Ammon's horn (tissue), 1 donor: ENCODE data around the gene SHISA4.
"Not testable (repeated sequence)": the region's sequence is repeated elsewhere in the genome, so short reads cannot be mapped to it uniquely, and the experiment has no call there.

Experiments
- DNase-seq: peaks from one replicate; pipeline ENCODE4 v3.0.0-alpha.2; 2016; ENCODE audit warnings: low spot score

SHISA4 gene

DNA sequence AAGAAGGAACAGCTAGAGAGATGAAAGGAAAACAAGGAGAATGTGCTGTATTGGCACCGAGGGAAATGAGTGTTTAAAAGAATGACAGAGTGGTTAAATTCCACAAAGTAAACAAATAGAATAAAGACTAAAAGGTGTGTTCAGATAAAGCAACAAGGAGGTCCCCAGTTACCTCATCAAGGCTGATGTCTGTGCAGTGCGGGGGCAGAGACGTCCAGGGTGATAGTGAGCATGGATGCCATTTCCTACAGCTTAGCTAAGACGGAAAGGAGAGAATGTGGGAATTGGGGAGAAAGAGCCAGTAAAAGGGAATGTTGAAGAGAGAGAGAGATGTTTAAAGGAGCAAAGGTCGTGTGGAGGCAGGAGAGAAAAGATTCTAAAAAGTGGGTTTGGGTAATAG is 42.1 kb downstream of the SHISA4 start:
- DNase-seq = no peak

DNA sequence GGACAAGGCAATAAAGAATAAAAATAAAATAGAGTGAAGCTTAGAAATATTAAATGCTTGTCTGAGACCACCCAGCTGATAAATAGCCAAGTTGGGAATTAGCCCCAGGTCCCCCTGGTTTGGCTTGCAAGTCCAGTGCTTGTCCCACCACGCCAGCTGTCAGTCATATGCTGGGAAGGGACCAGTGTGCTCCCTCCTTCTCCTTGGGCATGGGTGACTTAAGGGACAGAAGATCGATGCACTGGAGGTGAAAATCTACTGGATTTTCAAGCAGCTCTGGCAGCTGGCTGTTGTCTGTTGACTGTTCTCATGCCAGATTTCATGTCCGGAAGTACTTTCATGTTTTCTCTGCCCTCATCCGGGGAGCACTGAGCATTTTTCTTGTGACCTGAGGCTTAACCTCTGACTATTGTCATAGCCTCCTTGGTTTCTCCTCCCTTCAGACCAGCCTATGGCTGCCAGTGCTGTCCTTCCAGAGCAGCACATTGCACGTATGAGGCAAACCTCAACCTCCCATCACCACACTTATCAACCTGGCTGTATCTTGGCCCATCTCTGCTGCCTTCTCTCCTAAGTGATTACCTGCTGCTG is 45.2 kb downstream of the SHISA4 start:
- DNase-seq = no peak

DNA sequence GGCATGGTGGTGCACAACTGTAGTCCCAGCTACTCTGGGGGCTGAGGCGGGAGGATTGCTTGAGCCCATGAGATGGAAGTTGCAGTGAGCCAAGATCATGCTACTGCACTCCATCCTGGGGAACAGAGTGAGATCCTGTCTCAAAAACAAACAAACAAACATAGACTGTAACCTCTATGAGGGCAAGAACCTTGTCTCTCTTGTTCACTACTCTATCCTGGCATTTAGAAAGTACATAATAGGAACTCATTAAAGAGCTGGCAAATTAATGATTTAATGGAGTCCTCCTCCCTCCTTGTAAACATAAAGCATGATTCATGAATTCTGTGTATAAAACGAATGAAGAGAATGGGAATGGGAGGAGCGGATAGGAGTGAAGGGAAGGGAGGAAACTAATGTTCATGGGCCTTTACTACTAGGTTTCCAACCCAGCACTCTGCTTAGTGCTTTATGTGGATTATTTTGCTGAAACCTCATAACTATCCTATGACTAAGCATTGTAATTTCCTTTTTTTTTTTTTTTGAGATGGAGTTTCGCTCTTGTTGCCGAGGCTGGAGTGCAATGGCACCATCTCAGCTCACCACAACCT is 49.0 kb downstream of the SHISA4 start:
- DNase-seq = no peak

DNA sequence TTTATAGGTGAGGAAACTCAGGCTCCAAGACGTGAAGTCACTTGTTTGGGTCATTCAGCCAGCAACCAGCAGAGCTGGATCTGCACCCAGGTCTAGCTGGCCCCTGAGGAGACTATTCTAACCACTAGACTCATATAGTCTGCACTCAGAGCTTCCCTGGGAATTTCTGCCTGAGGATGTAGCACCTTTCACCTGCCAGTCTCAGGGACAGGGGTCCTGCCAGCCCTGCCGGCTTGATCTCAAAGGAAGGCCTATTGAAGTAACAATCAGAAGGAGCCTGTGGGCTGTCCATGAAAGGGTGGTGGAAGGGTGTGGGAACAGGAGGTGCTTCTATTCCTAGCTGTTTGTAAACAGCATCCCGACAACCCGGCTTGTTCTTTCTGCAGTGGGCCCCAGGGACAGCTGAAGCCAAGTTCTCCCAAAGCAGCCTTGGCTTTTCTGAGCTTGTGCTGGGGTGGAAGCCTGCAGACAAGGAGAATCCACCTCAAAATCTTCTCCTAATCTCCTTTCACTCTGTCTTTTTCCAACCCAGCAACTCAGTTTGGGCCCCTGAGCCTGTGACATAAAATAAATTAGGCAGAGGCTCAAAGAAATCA is 49.8 kb downstream of the SHISA4 start:
- no peak for DNase-seq

DNA sequence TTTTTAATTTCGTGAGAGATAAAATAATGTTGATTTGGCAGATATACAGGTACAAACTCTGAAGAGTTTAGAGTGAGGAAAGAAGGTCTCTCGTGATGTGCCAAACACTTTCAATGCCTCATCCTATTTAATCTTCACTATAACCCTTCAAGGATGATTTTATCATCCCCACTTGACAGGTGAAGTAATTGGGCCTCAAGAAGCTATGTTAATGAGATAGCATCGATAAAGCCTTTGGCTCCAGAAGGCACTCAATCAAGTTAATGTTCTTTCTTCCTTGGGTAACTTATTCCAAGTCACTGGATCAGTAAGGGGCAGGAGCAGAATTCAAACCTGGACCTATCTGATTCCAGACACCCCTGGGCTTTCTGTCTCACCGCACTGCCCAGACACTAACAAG is 50.5 kb downstream of the SHISA4 start:
- DNase-seq = no peak

DNA sequence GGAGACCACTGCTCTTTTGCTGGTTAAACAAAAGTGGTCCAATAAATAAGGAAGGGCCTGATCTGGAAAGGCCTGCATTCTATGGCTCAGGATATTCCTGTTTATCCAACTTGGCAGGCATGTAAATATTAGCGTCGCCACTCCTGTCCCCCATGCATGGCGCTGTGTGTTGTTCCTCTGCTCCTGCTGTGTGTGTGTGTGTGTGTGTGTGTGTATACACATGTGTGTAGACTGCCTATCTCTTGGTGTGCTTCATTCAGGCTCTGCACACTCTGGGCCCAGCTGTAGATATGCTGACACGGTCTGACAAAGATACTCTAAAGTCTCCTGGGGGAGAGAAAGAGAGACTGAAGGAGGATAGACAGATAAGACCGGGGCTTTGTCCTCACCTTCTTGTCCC is 50.9 kb downstream of the SHISA4 start:
- no peak for DNase-seq

DNA sequence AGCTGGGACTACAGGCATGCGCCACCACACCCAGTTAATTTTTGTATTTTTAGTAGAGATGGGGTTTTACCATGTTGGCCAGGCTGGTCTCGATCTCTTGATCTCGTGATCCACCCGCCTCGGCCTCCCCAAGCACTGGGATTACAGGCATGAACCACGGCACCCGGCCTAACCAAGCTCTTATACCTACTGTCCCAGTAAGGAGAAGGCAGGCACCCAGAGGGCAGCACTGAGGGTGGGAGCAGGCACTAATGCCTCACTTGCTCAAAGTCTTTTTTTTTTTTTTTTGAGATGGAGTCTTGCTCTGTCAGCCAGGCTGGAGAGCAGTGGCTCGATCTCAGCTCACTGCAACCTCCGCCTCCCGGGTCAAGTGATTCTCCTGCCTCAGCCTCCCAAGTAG is 51.6 kb downstream of the SHISA4 start:
- not testable (repeated sequence) for DNase-seq

DNA sequence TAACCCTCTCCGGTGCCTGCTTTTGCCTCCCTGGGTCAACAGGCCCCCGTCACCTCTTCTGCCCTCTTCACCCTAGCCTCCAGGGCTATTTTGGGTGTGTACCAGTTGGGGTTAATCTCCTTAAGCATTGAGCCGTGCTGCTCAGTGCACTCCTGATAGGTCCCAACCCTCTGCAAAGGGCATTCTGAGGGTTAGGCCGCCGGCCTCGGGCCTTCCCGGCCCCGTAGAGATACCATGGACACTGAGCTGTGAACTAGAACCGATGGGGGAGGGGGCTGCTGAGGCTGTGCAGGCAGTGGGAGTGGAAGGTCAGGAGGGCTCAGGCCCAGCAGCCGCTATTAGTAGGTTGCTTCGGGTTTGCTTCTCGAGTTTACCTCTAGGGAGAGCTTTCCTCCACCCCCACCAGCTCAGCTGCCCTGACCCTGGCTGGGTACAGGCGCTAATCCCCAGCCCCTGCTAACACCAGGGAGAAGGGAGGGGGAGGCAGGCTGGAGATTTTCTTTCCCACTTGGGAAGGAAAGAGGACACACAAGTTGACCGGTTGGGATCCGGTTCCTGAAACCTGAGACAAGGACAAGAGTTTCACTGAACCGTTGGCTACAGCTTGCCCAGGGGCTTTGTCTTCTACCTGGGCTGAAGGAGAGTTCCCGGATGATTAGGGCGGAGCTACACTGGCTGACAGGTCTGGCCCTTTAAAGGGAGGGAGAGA is 52.9 kb downstream of the SHISA4 start:
- DNase-seq = no peak

DNA sequence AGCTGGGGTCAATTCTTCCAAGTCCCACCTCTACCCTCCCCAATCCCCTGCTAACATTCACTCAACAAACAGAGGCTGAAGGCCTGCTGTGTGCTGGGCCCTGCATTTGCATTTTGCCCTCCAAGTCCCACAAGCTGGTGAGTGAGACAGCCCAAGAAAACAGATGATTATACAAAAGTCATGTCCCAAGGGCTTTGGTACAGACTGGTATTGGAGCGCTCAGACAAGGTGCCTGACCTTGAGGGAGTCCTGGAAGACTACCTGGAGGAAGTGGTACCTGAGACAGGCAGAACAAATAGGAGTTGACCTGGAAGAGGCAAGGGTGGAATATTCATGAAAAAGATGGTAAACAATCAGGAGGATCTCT is 53.4 kb downstream of the SHISA4 start:
- no peak for DNase-seq
